HT1080 (cell line): ENCODE data around the gene PPP3R1. TPM values are rescaled to one million over a fixed set of nuclear protein-coding genes. Genes with fewer than 3 reads are reported as not detected.
"Not testable (repeated sequence)": the region's sequence is repeated elsewhere in the genome, so short reads cannot be mapped to it uniquely, and the experiment has no call there.

Experiments
- DNase-seq: peaks from one replicate; pipeline ENCODE4 v3.0.0-alpha.2; 2015; ENCODE audit warnings: low read depth
- total RNA-seq: library from RNA; depleted of rRNA; stranded (reverse); fragments of >200 nt; shearing (Covaris generic); gene quantifications from 2 replicates; pipeline ENCODE4 v1.2.3, GENCODE V29; 2014

PPP3R1 gene
- total RNA-seq, 1 experiment from 2014 or later, result 22.4 TPM

DNA sequence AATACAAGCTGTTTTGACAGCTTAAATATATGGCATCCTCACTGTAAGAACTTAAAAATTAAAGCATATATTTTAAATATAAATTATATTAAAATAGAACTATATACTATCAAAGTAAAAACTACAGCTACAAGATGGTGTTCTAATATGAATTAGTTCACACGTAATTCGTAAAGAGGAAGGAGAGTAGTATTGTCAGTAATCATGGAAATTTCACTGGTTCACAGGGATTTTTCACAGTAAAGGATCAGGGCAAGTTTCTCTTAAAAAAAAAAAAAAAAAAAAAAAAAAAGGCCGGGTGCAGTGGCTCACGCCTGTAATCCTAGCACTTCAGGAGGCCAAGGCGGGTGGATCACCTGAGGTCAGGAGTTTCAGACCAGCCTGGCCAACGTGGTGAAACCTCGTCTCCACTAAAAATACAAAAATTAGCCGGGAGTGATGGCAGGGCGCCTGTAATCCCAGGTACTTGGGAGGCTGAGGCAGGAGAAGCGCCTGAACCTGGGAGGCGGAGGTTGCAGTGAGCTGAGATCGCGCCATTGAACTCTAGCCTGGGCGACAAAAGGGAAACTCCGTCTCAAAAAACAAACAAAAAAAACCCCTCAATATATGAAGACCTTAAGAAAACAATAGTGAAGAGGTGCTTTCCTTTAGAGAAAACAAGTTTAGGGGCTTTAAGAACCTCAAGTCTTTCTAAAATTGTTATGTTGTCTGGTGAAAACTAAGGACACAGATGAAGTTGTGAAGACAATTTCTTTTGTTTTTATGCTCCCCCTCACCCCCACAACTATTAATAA, 62.1 kb downstream of the PPP3R1 start:
- DNase-seq, result no peak

DNA sequence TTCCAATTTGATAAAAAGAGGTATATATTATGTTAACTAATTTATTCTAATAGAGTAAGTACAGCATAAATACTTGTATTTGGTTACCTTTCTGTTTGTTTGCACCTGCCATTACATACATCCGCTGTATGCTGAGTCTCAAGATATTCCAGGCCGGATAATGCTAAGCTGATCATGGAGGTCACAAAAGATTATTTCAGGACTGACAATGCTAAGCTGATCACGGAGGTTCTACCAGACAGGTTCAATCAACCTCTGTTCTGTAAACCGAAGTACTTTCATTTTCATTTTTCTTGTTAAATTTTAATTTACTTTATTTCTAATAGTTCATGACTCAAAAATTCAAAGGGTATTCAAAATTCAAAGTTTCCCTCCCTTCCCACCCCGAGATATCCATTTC, 63.5 kb downstream of the PPP3R1 start:
- no peak for DNase-seq

DNA sequence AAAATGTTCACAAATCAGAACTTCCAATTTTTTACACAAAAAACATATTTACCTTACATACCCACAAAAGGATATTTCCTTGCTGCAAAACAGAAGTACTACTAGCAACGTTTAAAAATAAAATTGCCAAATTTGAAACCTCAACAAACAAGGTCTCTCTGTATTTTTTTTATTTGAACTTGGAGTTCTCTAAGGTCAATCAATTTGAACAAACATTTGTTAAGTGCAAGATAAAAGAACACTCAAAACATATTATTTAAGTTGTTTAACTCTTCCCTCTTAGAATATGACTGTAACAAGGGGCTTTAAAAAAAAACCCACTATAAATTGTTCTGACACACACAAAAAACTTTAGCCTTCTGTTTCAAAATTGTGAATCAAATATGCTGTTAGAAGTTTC, 65.0 kb downstream of the PPP3R1 start:
- DNase-seq, result no peak

GRCh38 chr2:68185541-68186164, 66.7 kb downstream of the PPP3R1 start:
- DNase-seq, result peak; percentile 15

GRCh38 chr2:68182902-68183301, 69.4 kb downstream of the PPP3R1 start:
- no peak for DNase-seq

DNA sequence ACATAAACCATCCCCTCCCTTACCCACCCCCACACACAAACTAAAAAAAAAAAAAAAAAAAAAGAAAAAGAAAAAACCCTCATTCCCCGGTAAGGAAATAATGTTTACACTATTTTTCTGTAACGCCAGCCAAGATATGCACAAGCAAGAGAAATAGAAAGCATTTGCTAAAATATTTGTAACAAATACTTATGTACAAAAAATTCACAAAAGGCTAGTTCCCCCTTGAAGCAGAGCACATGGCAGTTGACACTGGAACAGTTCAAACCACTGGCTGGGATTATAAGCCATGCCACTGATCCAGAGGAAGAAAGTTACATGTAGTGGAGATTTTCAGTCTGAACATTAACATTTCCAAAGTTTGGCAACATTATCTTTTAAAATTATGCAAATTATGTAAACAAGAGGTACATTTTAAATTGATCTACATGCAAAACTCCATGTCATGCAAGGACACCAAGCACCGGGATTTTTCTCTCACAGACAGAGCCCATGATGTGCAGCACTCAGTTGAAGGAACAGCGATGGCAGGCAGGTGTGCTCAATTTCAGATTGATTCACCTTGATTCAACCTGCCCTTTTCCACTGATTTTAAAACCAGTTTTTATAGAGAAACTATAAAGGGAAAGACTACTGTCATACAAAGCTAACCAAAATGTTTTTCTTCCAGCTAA, 73.2 kb downstream of the PPP3R1 start:
- DNase-seq, result no peak

GRCh38 chr2:68178432-68178831, 73.9 kb downstream of the PPP3R1 start:
- DNase-seq, result no peak

DNA sequence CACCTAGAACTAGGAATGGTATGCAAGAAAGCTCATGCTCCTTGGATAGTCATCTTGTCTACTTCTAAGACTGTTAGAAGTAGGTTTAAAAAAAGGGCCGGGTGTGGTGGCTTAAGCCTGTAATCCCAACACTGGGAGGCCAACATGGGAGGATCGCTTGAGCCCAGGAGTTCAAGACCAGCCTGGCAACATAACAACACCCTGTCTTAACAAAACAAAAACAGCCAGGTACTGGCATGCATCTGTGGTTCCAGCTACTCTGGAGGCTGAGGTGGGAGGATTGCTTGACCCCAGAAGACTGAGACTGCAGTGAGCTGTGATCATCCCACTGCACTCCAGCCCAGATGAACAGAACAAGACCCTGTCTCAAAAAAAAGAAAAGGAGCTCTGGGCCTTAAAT, 74.8 kb downstream of the PPP3R1 start:
- no peak for DNase-seq

- DNase-seq, result no peak
Measured at GRCh38 chr2:68176657-68177056, 75.7 kb downstream of the PPP3R1 start.

DNA sequence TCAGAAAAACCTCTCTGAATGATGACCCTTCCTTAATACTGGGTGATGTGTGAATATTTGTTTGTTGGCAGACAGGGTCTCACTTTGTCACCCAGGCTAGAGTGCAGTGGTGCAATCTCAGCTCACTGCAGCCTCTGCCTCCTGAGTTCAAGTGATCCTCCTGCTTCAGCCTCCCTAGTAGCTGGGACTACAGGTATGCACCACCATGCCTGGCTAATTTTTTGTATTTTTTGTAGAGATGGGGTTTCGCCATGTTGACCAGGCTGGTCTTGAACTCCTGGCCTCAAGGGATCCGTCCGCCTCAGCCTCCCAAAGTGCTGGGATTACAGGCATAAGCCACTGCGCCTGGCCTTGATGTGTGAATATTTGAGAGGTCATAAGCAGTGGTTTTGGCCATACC, 77.1 kb downstream of the PPP3R1 start:
- not testable (repeated sequence) for DNase-seq

DNA sequence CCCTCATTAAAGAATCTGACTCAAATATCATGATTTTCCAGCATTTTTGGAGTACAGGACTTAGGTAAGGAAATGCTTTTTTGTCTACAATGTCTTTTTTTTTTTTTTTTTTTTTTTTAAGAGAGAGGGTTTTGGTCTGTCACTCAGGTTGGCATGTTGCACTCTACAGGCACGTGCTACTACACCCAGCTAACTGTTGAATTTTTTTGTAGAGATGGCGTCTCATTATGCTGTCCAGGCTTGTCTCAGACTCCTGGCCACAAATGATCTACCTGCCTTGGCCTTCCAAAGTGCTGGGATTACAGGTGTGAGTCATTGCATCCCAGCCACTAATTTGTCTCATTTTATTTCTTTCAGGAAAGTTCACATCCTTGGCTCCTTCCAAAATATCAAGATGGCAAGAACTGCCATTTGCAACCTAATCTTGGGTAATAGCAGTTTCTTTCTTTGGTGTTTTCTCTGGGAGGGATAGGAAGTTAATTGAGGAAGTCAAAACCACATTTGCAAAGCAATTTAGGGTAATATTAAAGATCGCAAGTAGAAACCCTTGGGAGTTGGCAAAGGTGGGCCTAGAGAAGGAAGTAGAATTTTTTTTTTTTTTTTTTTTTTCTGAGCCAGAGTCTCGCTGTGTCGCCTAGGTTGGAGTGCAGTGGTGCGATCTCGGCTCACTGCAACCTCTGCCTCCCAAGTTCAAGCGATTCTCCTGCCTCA, 79.2 kb downstream of the PPP3R1 start:
- no peak for DNase-seq

- no peak for DNase-seq
Measured at GRCh38 chr2:68172521-68172920, 79.8 kb downstream of the PPP3R1 start.

DNA sequence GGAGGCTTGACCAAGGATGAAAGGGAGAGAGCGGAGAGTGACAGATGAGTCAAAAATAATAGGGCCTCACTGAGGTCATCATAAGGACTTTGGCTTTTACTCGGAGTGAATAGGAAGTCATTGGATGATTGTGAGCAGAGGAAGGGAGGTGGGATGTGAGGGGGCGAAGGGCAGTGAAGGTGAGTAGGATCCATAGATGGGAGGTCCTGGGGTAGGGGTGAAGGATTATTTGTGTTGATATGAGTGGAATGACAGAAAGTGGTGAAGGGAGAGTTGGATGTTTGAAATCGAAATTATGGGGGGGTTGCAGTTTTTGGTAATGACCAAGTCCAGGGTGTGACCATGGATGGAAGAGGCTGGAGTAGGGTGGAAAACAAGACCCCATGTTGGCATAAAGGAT, 80.6 kb downstream of the PPP3R1 start:
- no peak for DNase-seq

DNA sequence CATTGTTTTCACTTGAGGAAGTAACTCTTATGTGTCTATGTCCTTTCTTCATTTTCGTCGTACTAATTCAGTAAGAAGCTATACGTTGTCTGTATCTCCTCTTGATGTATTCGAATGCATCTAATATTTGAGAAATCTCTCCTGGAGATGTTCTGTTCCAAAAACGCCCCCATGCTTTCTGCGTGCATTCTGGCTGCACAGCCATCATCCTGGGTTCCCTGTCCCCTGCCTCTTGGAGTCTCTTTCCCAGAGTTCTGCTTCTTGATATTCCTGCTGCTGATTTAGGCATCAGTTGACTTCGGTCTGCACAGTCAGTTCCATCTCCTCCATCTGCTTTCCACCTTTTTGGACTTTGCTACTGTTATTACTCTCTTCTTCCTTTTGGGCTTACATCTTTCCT, 81.2 kb downstream of the PPP3R1 start:
- no peak for DNase-seq

DNA sequence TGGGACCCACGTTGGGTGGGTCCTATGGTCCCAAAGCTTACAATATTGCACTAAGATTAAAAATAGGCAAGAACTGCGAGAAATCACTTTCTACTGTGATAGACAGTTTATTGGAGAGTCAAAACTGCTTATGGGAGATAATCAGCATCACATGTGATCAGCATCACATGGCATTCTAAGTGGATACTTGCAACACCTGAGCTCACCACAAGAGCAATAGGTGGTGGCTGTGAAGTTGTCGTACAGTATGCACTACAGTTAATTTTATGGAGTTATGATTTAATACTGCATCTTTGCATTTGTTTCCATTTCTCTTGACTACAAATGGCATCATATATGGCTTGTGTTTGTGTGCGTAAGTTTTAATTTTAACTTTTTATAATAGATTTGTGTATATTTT, 83.0 kb downstream of the PPP3R1 start:
- no peak for DNase-seq

DNA sequence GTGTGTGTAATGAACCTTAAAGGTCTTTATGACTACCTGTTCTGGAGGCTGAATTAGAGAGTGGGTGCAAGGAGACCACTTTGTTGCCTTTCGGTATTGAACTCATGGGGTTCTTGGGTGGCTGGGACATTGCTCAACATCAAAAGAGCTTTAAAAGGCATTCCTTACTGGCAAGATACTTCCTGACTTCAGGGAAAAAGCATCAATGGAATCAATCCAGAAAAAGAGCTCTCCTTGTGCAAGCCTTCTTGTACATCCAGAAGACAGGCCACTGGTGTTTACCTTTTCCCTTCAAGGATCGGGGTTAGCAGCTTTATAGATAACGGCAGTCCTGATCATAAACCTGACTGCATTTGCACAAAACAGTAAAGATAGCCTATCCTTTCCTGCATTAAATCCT, 85.1 kb downstream of the PPP3R1 start:
- DNase-seq, result no peak

DNA sequence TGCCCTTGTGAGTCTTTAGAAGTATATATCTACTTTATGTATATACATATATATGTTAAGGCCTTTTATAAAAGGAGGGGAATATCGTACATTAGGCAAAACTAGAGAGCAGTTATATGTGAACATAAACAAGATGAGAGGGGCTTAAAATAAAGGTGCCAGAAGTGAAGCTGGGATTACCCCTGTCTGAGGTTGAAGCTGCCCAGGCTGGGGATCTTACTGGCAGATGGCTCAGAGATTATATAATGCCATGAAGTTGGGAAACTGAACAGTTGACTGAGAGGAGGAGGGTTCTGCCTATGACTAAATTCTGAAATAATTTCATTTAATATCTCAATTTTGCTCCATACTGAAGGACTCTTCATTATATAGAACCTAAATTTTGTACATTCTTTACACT, 88.7 kb downstream of the PPP3R1 start:
- DNase-seq, result no peak

- DNase-seq, result no peak
Measured at GRCh38 chr2:68158134-68158447, 94.2 kb downstream of the PPP3R1 start.

GRCh38 chr2:68157402-68158133, 94.8 kb downstream of the PPP3R1 start, which contains the start of gene PNO1:
TSS of gene PNO1 (plus strand) at chr2:68157888. CDS start at chr2:68157935, 47 bp downstream.
- peak; percentile 90 for DNase-seq

DNA sequence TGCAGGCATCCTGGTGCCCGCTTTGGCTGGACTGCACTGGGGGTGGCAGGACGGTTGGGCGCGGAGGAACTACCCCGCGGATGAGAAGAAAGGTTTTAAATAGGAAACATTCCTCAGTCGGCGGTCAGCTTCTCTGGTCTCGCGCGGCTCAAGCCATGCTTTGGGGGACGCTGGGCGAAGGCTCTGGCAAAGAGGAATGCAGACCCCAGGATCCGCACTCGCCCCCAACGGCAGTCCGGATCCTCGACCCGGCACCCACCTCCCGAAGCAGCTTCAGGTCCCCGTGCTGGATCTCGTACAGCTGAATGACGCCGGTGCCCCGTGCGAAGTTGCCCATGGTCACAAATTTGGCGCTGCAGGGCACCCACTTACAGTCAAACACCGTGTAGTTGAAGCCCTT, 95.3 kb downstream of the PPP3R1 start:
- DNase-seq, result no peak

DNA sequence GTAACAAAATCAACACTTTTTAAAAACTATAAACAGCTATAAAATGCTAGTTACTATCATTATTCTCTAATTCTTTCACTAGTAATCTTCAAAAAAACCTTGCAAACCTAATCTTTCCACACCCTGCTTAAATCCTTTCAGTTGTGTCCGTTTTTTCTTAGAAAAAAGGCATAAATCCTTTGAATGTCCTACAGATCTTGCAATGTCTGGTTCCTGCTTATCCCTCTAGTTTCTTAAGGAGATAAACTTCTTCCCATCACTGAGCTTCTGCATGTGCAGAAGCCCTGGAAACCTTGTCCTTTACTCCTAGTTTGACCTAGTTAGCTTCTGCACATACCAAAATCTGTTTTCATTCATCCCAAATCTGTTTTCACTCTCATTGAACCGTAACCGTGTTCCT, 95.9 kb downstream of the PPP3R1 start:
- no peak for DNase-seq
